HEK293 (cell line): Measurements from ENCODE around the gene DOCK9.
A peak's percentile ranks its signal among the peaks of the same experiment; 100 is the strongest.

Source experiments
- BCL11A ChIP-seq: fragments of 450-650 bp; formaldehyde crosslinking; IDR thresholded peaks from 2 replicates; pipeline ENCODE4 v1.5.1; 2016; ENCODE audit warnings: low read depth, missing biosample characterization, missing genetic modification characterization
- FEZF1 ChIP-seq: fragments of 450-650 bp; formaldehyde crosslinking; IDR thresholded peaks from 2 replicates; pipeline ENCODE4 v1.5.1; 2016; ENCODE audit warnings: missing biosample characterization, missing genetic modification characterization
- GFI1B ChIP-seq: fragments of 450-650 bp; formaldehyde crosslinking; IDR thresholded peaks from 2 replicates; pipeline ENCODE4 v1.5.1; 2016; ENCODE audit warnings: missing biosample characterization, missing genetic modification characterization
- OVOL3 ChIP-seq: fragments of 450-650 bp; formaldehyde crosslinking; IDR thresholded peaks from 2 replicates; pipeline ENCODE4 v1.5.1; 2016; ENCODE audit warnings: missing biosample characterization, missing genetic modification characterization
- RBAK ChIP-seq: fragments of 450-650 bp; formaldehyde crosslinking; IDR thresholded peaks from 2 replicates; pipeline ENCODE4 v1.5.1; 2016; ENCODE audit warnings: missing biosample characterization, missing genetic modification characterization
- SALL2 ChIP-seq: fragments of 450-650 bp; formaldehyde crosslinking; IDR thresholded peaks from 2 replicates; pipeline ENCODE4 v1.5.0; 2017; ENCODE audit warnings: missing biosample characterization, mild to moderate bottlenecking, missing genetic modification characterization, borderline replicate concordance
- SP2 ChIP-seq: fragments of 450-650 bp; formaldehyde crosslinking; IDR thresholded peaks from 2 replicates; pipeline ENCODE4 v1.5.1; 2016; ENCODE audit warnings: missing biosample characterization, missing genetic modification characterization
- SP7 ChIP-seq: fragments of 450-650 bp; formaldehyde crosslinking; IDR thresholded peaks from 2 replicates; pipeline ENCODE4 v1.5.1; 2016; ENCODE audit warnings: missing biosample characterization, missing genetic modification characterization
- TCF7L2 ChIP-seq: IDR thresholded peaks from 2 replicates; pipeline ENCODE4 v1.6.1; 2011; ENCODE audit warnings: low read depth, mild to moderate bottlenecking, inconsistent platforms, low read length, moderate library complexity, borderline replicate concordance
- TRIM28 ChIP-seq: IDR thresholded peaks from 2 replicates; pipeline ENCODE4 v1.6.1; 2011; ENCODE audit warnings: low read length, control low read depth, borderline replicate concordance
- ZBTB8A ChIP-seq: fragments of 450-650 bp; formaldehyde crosslinking; IDR thresholded peaks from 2 replicates; pipeline ENCODE4 v1.5.1; 2016; ENCODE audit warnings: missing biosample characterization, missing genetic modification characterization
- ZFHX2 ChIP-seq: fragments of 450-650 bp; formaldehyde crosslinking; conservative IDR thresholded peaks from 2 replicates; pipeline ENCODE4 v1.5.1; 2016; ENCODE audit warnings: missing biosample characterization, missing genetic modification characterization
- ZFP37 ChIP-seq: fragments of 450-650 bp; formaldehyde crosslinking; IDR thresholded peaks from 2 replicates; pipeline ENCODE4 v1.5.1; 2016; ENCODE audit warnings: missing biosample characterization, missing genetic modification characterization
- ZNF157 ChIP-seq: fragments of 450-650 bp; formaldehyde crosslinking; IDR thresholded peaks from 2 replicates; pipeline ENCODE4 v1.5.1; 2016; ENCODE audit warnings: missing biosample characterization, missing genetic modification characterization
- ZNF169 ChIP-seq: fragments of 450-650 bp; formaldehyde crosslinking; IDR thresholded peaks from 2 replicates; pipeline ENCODE4 v1.5.1; 2016; ENCODE audit warnings: missing biosample characterization, missing genetic modification characterization
- ZNF174 ChIP-seq: fragments of 450-650 bp; formaldehyde crosslinking; IDR thresholded peaks from 2 replicates; pipeline ENCODE4 v1.5.0; 2017; ENCODE audit warnings: missing biosample characterization, mild to moderate bottlenecking, missing genetic modification characterization
- ZNF214 ChIP-seq: fragments of 450-650 bp; formaldehyde crosslinking; IDR thresholded peaks from 2 replicates; pipeline ENCODE4 v1.5.1; 2017; ENCODE audit warnings: missing biosample characterization, mild to moderate bottlenecking, missing genetic modification characterization, borderline replicate concordance
- ZNF24 ChIP-seq: fragments of 450-650 bp; formaldehyde crosslinking; IDR thresholded peaks from 2 replicates; pipeline ENCODE4 v1.5.1; 2016; ENCODE audit warnings: missing biosample characterization, missing genetic modification characterization
- ZNF354C ChIP-seq: fragments of 450-650 bp; formaldehyde crosslinking; IDR thresholded peaks from 2 replicates; pipeline ENCODE4 v1.5.1; 2016; ENCODE audit warnings: missing biosample characterization, missing genetic modification characterization, low read depth, borderline replicate concordance
- ZNF366 ChIP-seq: fragments of 450-650 bp; formaldehyde crosslinking; conservative IDR thresholded peaks from 2 replicates; pipeline ENCODE4 v1.5.1; 2016; ENCODE audit warnings: missing biosample characterization, missing genetic modification characterization
- ZNF37A ChIP-seq: fragments of 450-650 bp; IDR thresholded peaks from 2 replicates; pipeline ENCODE4 v1.5.1; 2018; ENCODE audit warnings: missing biosample characterization, missing genetic modification characterization
- ZNF433 ChIP-seq: fragments of 450-650 bp; formaldehyde crosslinking; IDR thresholded peaks from 2 replicates; pipeline ENCODE4 v1.5.1; 2016; ENCODE audit warnings: missing biosample characterization, missing genetic modification characterization, low read depth
- ZNF544 ChIP-seq: fragments of 450-650 bp; formaldehyde crosslinking; IDR thresholded peaks from 2 replicates; pipeline ENCODE4 v1.5.0; 2017; ENCODE audit warnings: missing biosample characterization, missing genetic modification characterization
- ZNF555 ChIP-seq: fragments of 450-650 bp; formaldehyde crosslinking; conservative IDR thresholded peaks from 2 replicates; pipeline ENCODE4 v1.5.1; 2017; ENCODE audit warnings: missing biosample characterization, mild to moderate bottlenecking, missing genetic modification characterization, inconsistent platforms
- ZNF585B ChIP-seq: fragments of 450-650 bp; formaldehyde crosslinking; IDR thresholded peaks from 2 replicates; pipeline ENCODE4 v1.5.1; 2016; ENCODE audit warnings: missing biosample characterization, missing genetic modification characterization
- ZNF624 ChIP-seq: fragments of 450-650 bp; formaldehyde crosslinking; IDR thresholded peaks from 2 replicates; pipeline ENCODE4 v1.5.1; 2017; ENCODE audit warnings: missing biosample characterization, missing genetic modification characterization
- ZNF660 ChIP-seq: fragments of 450-650 bp; IDR thresholded peaks from 2 replicates; pipeline ENCODE4 v1.5.1; 2018; ENCODE audit warnings: missing biosample characterization, mild to moderate bottlenecking, missing genetic modification characterization
- ZNF785 ChIP-seq: fragments of 450-650 bp; formaldehyde crosslinking; IDR thresholded peaks from 2 replicates; pipeline ENCODE4 v1.5.1; 2016; ENCODE audit warnings: missing biosample characterization, missing genetic modification characterization
- ZNF830 ChIP-seq: fragments of 450-650 bp; IDR thresholded peaks from 2 replicates; pipeline ENCODE4 v1.5.0; 2018; ENCODE audit warnings: missing biosample characterization, missing genetic modification characterization, low read depth, mild to moderate bottlenecking, moderate library complexity
- ZNF843 ChIP-seq: fragments of 450-650 bp; formaldehyde crosslinking; IDR thresholded peaks from 2 replicates; pipeline ENCODE4 v1.5.1; 2016; ENCODE audit warnings: missing biosample characterization, missing genetic modification characterization
- ZSCAN30 ChIP-seq: fragments of 450-650 bp; IDR thresholded peaks from 2 replicates; pipeline ENCODE4 v1.5.1; 2018; ENCODE audit warnings: missing biosample characterization, mild to moderate bottlenecking, missing genetic modification characterization, moderate library complexity
- TF ChIP-seq, protein P1 (sequence below): fragments of 450-650 bp; formaldehyde crosslinking; IDR thresholded peaks from 2 replicates; pipeline ENCODE4 v1.5.1; 2016; ENCODE audit warnings: missing biosample characterization, missing genetic modification characterization
- TF ChIP-seq, protein P2 (sequence below): fragments of 450-650 bp; formaldehyde crosslinking; conservative IDR thresholded peaks from 2 replicates; pipeline ENCODE4 v1.5.1; 2016; ENCODE audit warnings: low read depth, missing biosample characterization, missing genetic modification characterization
- TF ChIP-seq, protein P3 (sequence below): fragments of 450-650 bp; formaldehyde crosslinking; IDR thresholded peaks from 2 replicates; pipeline ENCODE4 v1.5.1; 2017; ENCODE audit warnings: missing biosample characterization, missing genetic modification characterization
- TF ChIP-seq, protein P4 (sequence below): fragments of 450-650 bp; formaldehyde crosslinking; IDR thresholded peaks from 2 replicates; pipeline ENCODE4 v1.5.1; 2017; ENCODE audit warnings: missing biosample characterization, missing genetic modification characterization

The DOCK9 gene

DNA sequence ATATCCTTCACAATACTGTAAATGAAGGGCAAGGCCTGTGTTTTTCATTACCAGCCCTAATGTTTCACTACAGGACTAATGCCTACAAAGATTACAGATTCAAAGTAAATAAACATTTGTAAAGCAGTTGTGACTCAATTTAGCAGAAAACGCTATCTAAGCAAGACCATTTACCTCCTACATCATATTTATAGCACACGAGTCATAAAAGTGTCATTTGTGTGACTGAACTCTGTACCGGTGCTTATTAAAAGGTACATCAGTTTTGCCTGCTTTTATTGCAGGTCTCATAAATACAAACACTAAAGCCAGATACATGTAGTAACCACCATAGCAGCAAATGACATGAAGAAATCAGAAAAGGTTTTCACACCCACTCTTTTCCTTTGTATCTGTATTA lies 163.9 kb downstream of the DOCK9 start (continued):
- TF ChIP-seq ZNF37A (tag by site-specific recombination) (no peak), ZNF785 (tag by site-specific recombination) (no peak), ZNF24 (tag by site-specific recombination) (peak; percentile 76), ZNF585B (tag by site-specific recombination) (no peak), SP2 (tag by site-specific recombination) (no peak), ZFHX2 (tag by site-specific recombination) (peak; percentile 27; the same call in 1 of the 2 replicates), TCF7L2 (no peak; the same call in 1 of the 2 replicates), SP7 (tag by site-specific recombination) (no peak), ZNF544 (tag by site-specific recombination) (no peak), ZNF354C (tag by site-specific recombination) (no peak), ZNF214 (tag by site-specific recombination) (no peak), OVOL3 (tag by site-specific recombination) (peak; percentile 33; the same call in 1 of the 2 replicates), FEZF1 (peak; percentile 95), ZNF433 (tag by site-specific recombination) (no peak), ZFP37 (tag by site-specific recombination) (no peak), ZNF366 (peak; percentile 41), RBAK (tag by site-specific recombination) (no peak), ZNF174 (no peak), BCL11A (tag by site-specific recombination) (peak; percentile 79), ZNF555 (tag by site-specific recombination) (no peak), ZNF157 (no peak), ZBTB8A (tag by site-specific recombination) (no peak; the same call in 1 of the 2 replicates), TRIM28 (no peak; the same call in 1 of the 2 replicates), SALL2 (tag by site-specific recombination) (no peak), ZNF843 (peak; percentile 80; the same call in 1 of the 2 replicates), GFI1B (tag by site-specific recombination) (0 out of 2 replicates have a peak, but pooled peaks have one; percentile 20), ZNF624 (no peak), ZNF169 (tag by site-specific recombination) (no peak), ZNF830 (tag by site-specific recombination) (no peak), ZNF660 (no peak), ZSCAN30 (tag by site-specific recombination) (0 out of 2 replicates have a peak, but pooled peaks have one; percentile 33)
- TF ChIP-seq, protein P1, sequence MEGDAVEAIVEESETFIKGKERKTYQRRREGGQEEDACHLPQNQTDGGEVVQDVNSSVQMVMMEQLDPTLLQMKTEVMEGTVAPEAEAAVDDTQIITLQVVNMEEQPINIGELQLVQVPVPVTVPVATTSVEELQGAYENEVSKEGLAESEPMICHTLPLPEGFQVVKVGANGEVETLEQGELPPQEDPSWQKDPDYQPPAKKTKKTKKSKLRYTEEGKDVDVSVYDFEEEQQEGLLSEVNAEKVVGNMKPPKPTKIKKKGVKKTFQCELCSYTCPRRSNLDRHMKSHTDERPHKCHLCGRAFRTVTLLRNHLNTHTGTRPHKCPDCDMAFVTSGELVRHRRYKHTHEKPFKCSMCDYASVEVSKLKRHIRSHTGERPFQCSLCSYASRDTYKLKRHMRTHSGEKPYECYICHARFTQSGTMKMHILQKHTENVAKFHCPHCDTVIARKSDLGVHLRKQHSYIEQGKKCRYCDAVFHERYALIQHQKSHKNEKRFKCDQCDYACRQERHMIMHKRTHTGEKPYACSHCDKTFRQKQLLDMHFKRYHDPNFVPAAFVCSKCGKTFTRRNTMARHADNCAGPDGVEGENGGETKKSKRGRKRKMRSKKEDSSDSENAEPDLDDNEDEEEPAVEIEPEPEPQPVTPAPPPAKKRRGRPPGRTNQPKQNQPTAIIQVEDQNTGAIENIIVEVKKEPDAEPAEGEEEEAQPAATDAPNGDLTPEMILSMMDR (tag by site-specific recombination): no peak
- TF ChIP-seq, protein P2, sequence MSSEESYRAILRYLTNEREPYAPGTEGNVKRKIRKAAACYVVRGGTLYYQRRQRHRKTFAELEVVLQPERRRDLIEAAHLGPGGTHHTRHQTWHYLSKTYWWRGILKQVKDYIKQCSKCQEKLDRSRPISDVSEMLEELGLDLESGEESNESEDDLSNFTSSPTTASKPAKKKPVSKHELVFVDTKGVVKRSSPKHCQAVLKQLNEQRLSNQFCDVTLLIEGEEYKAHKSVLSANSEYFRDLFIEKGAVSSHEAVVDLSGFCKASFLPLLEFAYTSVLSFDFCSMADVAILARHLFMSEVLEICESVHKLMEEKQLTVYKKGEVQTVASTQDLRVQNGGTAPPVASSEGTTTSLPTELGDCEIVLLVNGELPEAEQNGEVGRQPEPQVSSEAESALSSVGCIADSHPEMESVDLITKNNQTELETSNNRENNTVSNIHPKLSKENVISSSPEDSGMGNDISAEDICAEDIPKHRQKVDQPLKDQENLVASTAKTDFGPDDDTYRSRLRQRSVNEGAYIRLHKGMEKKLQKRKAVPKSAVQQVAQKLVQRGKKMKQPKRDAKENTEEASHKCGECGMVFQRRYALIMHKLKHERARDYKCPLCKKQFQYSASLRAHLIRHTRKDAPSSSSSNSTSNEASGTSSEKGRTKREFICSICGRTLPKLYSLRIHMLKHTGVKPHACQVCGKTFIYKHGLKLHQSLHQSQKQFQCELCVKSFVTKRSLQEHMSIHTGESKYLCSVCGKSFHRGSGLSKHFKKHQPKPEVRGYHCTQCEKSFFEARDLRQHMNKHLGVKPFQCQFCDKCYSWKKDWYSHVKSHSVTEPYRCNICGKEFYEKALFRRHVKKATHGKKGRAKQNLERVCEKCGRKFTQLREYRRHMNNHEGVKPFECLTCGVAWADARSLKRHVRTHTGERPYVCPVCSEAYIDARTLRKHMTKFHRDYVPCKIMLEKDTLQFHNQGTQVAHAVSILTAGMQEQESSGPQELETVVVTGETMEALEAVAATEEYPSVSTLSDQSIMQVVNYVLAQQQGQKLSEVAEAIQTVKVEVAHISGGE: no peak
- TF ChIP-seq, protein P3, sequence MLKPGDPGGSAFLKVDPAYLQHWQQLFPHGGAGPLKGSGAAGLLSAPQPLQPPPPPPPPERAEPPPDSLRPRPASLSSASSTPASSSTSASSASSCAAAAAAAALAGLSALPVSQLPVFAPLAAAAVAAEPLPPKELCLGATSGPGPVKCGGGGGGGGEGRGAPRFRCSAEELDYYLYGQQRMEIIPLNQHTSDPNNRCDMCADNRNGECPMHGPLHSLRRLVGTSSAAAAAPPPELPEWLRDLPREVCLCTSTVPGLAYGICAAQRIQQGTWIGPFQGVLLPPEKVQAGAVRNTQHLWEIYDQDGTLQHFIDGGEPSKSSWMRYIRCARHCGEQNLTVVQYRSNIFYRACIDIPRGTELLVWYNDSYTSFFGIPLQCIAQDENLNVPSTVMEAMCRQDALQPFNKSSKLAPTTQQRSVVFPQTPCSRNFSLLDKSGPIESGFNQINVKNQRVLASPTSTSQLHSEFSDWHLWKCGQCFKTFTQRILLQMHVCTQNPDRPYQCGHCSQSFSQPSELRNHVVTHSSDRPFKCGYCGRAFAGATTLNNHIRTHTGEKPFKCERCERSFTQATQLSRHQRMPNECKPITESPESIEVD: peak; percentile 91
- TF ChIP-seq, protein P4, sequence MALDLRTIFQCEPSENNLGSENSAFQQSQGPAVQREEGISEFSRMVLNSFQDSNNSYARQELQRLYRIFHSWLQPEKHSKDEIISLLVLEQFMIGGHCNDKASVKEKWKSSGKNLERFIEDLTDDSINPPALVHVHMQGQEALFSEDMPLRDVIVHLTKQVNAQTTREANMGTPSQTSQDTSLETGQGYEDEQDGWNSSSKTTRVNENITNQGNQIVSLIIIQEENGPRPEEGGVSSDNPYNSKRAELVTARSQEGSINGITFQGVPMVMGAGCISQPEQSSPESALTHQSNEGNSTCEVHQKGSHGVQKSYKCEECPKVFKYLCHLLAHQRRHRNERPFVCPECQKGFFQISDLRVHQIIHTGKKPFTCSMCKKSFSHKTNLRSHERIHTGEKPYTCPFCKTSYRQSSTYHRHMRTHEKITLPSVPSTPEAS (tag by site-specific recombination): no peak
